B cell (primary cell): ENCODE measurements around the gene ANKRD44. TPM values are rescaled to one million over a fixed set of nuclear protein-coding genes. Genes with fewer than 3 reads are reported as not detected.

ENCODE experiments used
- ATAC-seq: fragments of 200-7000 bp; cut with Tn5 transposase; one replicate; pipeline ENCODE4 v1.10.0; 2021; ENCODE audit warnings: low read depth, mild to moderate bottlenecking, moderate number of reproducible peaks, moderate library complexity
- CTCF ChIA-PET: fragments of 350-600 bp; sonication (Branson Sonifier 250); formaldehyde crosslinking; loops from one replicate; lab custom pipeline; 2021; ENCODE audit warnings: antibody characterized with exemption, inconsistent platforms; lab: Charles Lee
- POLR2A ChIA-PET: fragments of 350-600 bp; sonication (Branson Sonifier 250); formaldehyde crosslinking; loops from one replicate; lab custom pipeline; 2021; ENCODE audit warnings: antibody characterized with exemption; lab: Charles Lee
- DNase-seq: peaks from one replicate; pipeline ENCODE4 v3.0.0; 2013
- H2AFZ ChIP-seq: 2 replicates; pipeline ENCODE4 v1.6.1; 2012; ENCODE audit warnings: mild to moderate bottlenecking, low read depth, low read length; ENCODE audit not compliant: insufficient read depth, poor library complexity, severe bottlenecking
- H3K27ac ChIP-seq, 2 donors: 1 replicate in 1 of 2; 2 replicates in 1 of 2; pipeline ENCODE4 v1.5.1; 2012 to 2013; ENCODE audit warnings: low read length in 2 of 2, mild to moderate bottlenecking in 2 of 2, moderate library complexity in 1 of 2
- H3K27me3 ChIP-seq, 4 experiments: fragments of 200-600 bp in 1 of 4; sonication (generic) in 1 of 4; replicated peaks in 1 of 4; 1 replicate in 2 of 4; 2 replicates in 2 of 4; pipeline versions ENCODE4 v1.6.1 to v1.7.0; 2013 to 2016; ENCODE audit warnings: low read length in 3 of 4, mild to moderate bottlenecking in 2 of 4, mixed read lengths in 1 of 4, moderate library complexity in 1 of 4; ENCODE audit not compliant: insufficient read depth in 4 of 4, control insufficient read depth in 3 of 4; ENCODE audit errors: control extremely low read depth in 1 of 4
- H3K36me3 ChIP-seq, 2 experiments: replicated peaks in 1 of 2; 1 replicate in 1 of 2; 2 replicates in 1 of 2; pipeline versions ENCODE4 v1.6.1 to v1.7.1; 2013; ENCODE audit warnings: low read length in 1 of 2; ENCODE audit not compliant: insufficient read depth in 2 of 2, control insufficient read depth in 1 of 2; ENCODE audit errors: control extremely low read depth in 1 of 2, extremely low read depth in 1 of 2
- H3K4me1 ChIP-seq, 2 donors: fragments of 200-600 bp in 1 of 2; sonication (generic) in 1 of 2; 1 replicate in 1 of 2; 2 replicates in 1 of 2; pipeline versions ENCODE4 v1.5.1 to v1.6.1; 2013 to 2017; ENCODE audit warnings: low read length in 2 of 2; ENCODE audit not compliant: control insufficient read depth in 2 of 2, insufficient read depth in 2 of 2
- H3K4me2 ChIP-seq: replicated peaks from 2 replicates; pipeline ENCODE3; 2012; ENCODE audit warnings: mild to moderate bottlenecking, low read depth, low read length; ENCODE audit not compliant: poor library complexity, severe bottlenecking
- H3K4me3 ChIP-seq, 5 experiments: fragments of 200-600 bp in 1 of 5; sonication (generic) in 1 of 5; 1 replicate in 3 of 5; 2 replicates in 2 of 5; pipeline versions ENCODE4 v1.5.1 to v1.7.0; 2011 to 2016; ENCODE audit warnings: low read length in 4 of 5, mild to moderate bottlenecking in 4 of 5, low read depth in 2 of 5, control low read depth in 1 of 5, moderate library complexity in 1 of 5; ENCODE audit not compliant: insufficient read depth in 1 of 5; ENCODE audit errors: control extremely low read depth in 1 of 5, extremely low read depth in 1 of 5
- H3K79me2 ChIP-seq: fragments of 200-600 bp; sonication (generic); one replicate; pipeline ENCODE4 v1.6.0; 2016; ENCODE audit warnings: low read length; ENCODE audit not compliant: control insufficient read depth, insufficient read depth
- H3K9ac ChIP-seq: fragments of 200-600 bp; sonication (generic); 2 replicates; pipeline ENCODE4 v1.6.1; 2017; ENCODE audit warnings: mild to moderate bottlenecking, low read length, moderate library complexity
- H3K9me3 ChIP-seq, 3 donors: one replicate each; pipeline versions ENCODE4 v1.6.1 to v1.7.1; 2013; ENCODE audit warnings: low read length in 2 of 3; ENCODE audit not compliant: control insufficient read depth in 2 of 3, insufficient read depth in 1 of 3; ENCODE audit errors: control extremely low read depth in 1 of 3
- H4K20me1 ChIP-seq: 2 replicates; pipeline ENCODE4 v1.6.0; 2012; ENCODE audit warnings: mild to moderate bottlenecking, low read length; ENCODE audit not compliant: insufficient read depth, control insufficient read depth, poor library complexity, severe bottlenecking
- H3K27ac Mint-ChIP-seq: one replicate; pipeline ENCODE4 v1.8.0; 2021; ENCODE audit warnings: mixed read lengths
- H3K27me3 Mint-ChIP-seq: one replicate; pipeline ENCODE4 v1.8.0; 2021; ENCODE audit warnings: mixed read lengths
- H3K4me1 Mint-ChIP-seq: one replicate; pipeline ENCODE4 v1.8.0; 2021; ENCODE audit warnings: mixed read lengths
- H3K4me3 Mint-ChIP-seq: one replicate; pipeline ENCODE4 v1.8.0; 2021; ENCODE audit warnings: mixed read lengths
- H3K9me3 Mint-ChIP-seq: one replicate; pipeline ENCODE4 v1.8.0; 2022; ENCODE audit warnings: mixed read lengths; ENCODE audit not compliant: insufficient read depth
- EZH2 ChIP-seq: IDR thresholded peaks from 2 replicates; pipeline ENCODE4 v1.6.1; 2012; ENCODE audit warnings: borderline replicate concordance, low read depth, mild to moderate bottlenecking, moderate library complexity, low read length; ENCODE audit not compliant: insufficient read depth, poor library complexity, severe bottlenecking
- WGBS: methylation state at CpG from one replicate; pipeline ENCODE4 v1.1.5; 2013; ENCODE audit warnings: missing lambda C conversion rate; ENCODE audit not compliant: insufficient coverage; 5-methylcytosine and 5-hydroxymethylcytosine counted together
- intact Hi-C: fragments of 100-400 bp; cut with micrococcal nuclease; formaldehyde crosslinking; loops from one replicate; pipeline ENCODE4 v1.10.0; 2022
- polyA plus RNA-seq: library from polyadenylated mRNA; depleted of rRNA; stranded (reverse); fragments of >200 nt; gene quantifications from 2 replicates; pipeline ENCODE4 v1.2.3, GENCODE V29; 2012
- total RNA-seq, 2 donors: library from RNA; stranded (reverse); fragments of 120-200 nt in 1 of 2; gene quantifications; 1 replicate in 1 of 2; 2 replicates in 1 of 2; pipeline versions ENCODE4 v1.2.3 to v1.2.4, GENCODE V29; 2013 to 2022
- TF ChIP-seq, protein P1 (sequence below): fragments of 200-600 bp; IDR thresholded peaks from one replicate; pipeline ENCODE4 v1.8.0; 2022; ENCODE audit warnings: antibody characterized with exemption, mild to moderate bottlenecking

ANKRD44 gene
- total and polyA plus RNA-seq, 2 donors (not counting 1 experiment from before 2014, with no cell fraction given): 92.6 to 457 TPM

DNA sequence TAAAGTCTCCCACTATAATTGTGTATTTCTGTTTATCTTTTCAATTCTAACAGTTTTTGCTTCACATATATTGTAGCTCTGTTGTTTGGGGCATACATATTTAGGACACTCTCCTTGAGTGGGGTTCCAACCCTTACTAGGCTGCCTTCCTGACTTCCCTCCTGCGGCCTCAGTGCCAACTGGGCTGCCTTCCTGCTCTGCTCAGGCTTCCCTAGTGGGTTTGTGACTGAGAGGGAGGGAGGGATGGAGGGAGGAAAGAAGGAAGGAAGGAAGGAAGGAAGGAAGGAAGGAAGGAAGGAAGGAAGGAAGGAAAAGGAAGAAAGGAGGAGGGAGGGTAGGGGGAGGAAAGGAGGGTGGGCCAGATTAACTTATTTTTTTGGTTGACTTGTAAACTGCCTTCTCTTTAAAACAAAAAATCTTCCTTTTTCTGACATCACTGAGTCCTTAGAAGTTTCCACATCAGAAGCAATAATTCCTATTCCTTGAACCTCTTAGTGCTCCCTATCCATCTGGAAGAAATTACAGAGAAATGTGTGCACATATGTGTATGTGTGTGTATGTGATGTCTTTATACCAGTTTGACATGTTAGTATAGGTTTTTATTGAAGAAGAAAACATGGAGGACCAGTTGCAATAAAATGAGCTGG lies 238.7 kb downstream of the ANKRD44 start:
- Histone ChIP-seq H3K27ac (peak overlapping the region in 1 of 2 donors; percentile 56), H4K20me1 (no peaks in the 10 kb centered on the region), H2AFZ (no peak overlapping the region), H3K79me2 (peaks cover 6% of the 10 kb centered on the region), H3K4me2 (no peak overlapping the region), H3K4me1 (no peaks in the 10 kb centered on the region), H3K9me3 (no peaks in the 10 kb centered on the region), H3K36me3 (peaks cover 1 to 54% of the 10 kb centered on the region in 2 experiments), H3K27me3 (no peaks in the 10 kb centered on the region), H3K4me3 (no peak overlapping the region), H3K9ac (no peak overlapping the region)
- TF ChIP-seq EZH2: no peak
- TF ChIP-seq, protein P1, sequence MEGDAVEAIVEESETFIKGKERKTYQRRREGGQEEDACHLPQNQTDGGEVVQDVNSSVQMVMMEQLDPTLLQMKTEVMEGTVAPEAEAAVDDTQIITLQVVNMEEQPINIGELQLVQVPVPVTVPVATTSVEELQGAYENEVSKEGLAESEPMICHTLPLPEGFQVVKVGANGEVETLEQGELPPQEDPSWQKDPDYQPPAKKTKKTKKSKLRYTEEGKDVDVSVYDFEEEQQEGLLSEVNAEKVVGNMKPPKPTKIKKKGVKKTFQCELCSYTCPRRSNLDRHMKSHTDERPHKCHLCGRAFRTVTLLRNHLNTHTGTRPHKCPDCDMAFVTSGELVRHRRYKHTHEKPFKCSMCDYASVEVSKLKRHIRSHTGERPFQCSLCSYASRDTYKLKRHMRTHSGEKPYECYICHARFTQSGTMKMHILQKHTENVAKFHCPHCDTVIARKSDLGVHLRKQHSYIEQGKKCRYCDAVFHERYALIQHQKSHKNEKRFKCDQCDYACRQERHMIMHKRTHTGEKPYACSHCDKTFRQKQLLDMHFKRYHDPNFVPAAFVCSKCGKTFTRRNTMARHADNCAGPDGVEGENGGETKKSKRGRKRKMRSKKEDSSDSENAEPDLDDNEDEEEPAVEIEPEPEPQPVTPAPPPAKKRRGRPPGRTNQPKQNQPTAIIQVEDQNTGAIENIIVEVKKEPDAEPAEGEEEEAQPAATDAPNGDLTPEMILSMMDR: no peak
- ATAC-seq (no peak), DNase-seq (no peak)
- Mint-ChIP-seq H3K4me1 (peaks cover 10% of the 10 kb centered on the region), H3K4me3 (no peak overlapping the region), H3K27me3 (no peaks in the 10 kb centered on the region), H3K27ac (no peak overlapping the region), H3K9me3 (peaks cover 3% of the 10 kb centered on the region)
- ChIA-PET POLR2A (interaction anchor here (0.6 kb wide), 1 partner anchor 59 kb away, joined by 4 read pairs; no protein-coding TSS in a partner anchor), CTCF (no interaction called here)
- 100% methylated on average over 1 of the region's 1 CpG for WGBS
- intact Hi-C loops: loop anchor here (2.0 kb wide), 1 partner anchor 15 kb away; no protein-coding TSS in a partner anchor

DNA sequence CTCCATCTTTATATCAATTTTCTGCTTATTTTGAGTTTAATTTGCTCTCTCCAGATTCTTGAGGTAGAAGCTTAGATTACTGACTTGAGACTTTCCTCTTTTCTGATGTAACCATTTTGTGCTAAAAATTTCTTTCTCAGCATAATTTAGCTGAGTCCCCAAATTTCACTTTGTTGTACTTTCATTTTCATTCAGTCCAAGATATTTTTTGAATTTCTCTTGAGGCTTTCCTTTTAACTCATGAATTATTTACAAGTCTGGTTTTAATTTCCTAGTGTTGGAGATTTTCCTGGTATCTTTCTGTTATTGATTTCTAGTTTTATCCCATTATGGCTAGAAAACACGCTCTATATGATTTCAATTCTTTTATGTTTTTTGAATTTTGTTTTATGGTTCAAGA lies 239.4 kb downstream of the ANKRD44 start:
- WGBS: no CpG with 5 or more reads among the region's 1 CpG
- ATAC-seq (no peak), DNase-seq (no peak)
- no peaks in the 10 kb centered on the region for H3K4me1 ChIP-seq
- Mint-ChIP-seq H3K4me3 (no peak overlapping the region), H3K4me1 (peaks cover 13% of the 10 kb centered on the region), H3K27ac (no peak overlapping the region), H3K27me3 (no peaks in the 10 kb centered on the region), H3K9me3 (no peaks in the 10 kb centered on the region)
- ChIA-PET POLR2A (interaction anchor here (0.6 kb wide), 1 partner anchor 59 kb away, joined by 4 read pairs; no protein-coding TSS in a partner anchor), CTCF (interaction anchor here (0.6 kb wide), 1 partner anchor 422 kb away, joined by 3 read pairs; no protein-coding TSS in a partner anchor)
- TF ChIP-seq, protein P1: no peak
- peaks cover 1 to 47% of the 10 kb centered on the region in 2 experiments for H3K36me3 ChIP-seq
- H3K27ac ChIP-seq: peak overlapping the region in 1 of 2 donors; percentile 56
- H4K20me1 ChIP-seq: no peaks in the 10 kb centered on the region
- intact Hi-C loops: loop anchor here (2.0 kb wide), 1 partner anchor 14 kb away; no protein-coding TSS in a partner anchor
- H3K9ac ChIP-seq: no peak overlapping the region
- no peak overlapping the region for H3K4me3 ChIP-seq
- no peaks in the 10 kb centered on the region for H3K27me3 ChIP-seq
- H3K79me2 ChIP-seq: peaks cover 6% of the 10 kb centered on the region
- H2AFZ ChIP-seq: no peak overlapping the region
- H3K9me3 ChIP-seq: no peaks in the 10 kb centered on the region
- H3K4me2 ChIP-seq: no peak overlapping the region
